DMS79 treated with DMSO at 0.1 percent for 48 hours (cell line): Measurements from ENCODE around the gene FCHSD2.
"Not testable (repeated sequence)": the region's sequence is repeated elsewhere in the genome, so short reads cannot be mapped to it uniquely, and the experiment has no call there.

Experiments used
- DNase-seq: peaks from one replicate; lab custom pipeline; 2025; lab: John Stamatoyannopoulos, UW

Gene FCHSD2

DNA sequence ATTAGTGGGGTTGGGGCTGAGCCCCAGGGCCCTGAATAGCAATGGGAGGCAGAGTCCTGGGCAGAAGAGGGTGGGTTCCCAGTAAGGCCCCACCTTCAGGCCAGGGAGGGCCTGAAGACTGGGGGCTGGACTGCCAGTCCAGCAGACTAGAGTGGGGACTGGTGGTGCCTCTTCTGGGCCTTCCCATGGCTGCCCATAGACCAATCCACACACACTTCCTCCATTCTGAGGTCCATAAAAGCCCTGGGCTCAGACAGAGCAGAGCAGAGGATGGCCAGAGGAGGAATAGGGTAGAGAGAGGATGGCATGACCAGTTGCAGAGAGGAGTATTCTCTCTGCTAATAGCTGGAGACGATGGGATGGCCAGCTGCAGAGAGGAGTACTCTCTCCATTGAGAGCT, 216.0 kb downstream of the FCHSD2 start:
- no peak for DNase-seq

DNA sequence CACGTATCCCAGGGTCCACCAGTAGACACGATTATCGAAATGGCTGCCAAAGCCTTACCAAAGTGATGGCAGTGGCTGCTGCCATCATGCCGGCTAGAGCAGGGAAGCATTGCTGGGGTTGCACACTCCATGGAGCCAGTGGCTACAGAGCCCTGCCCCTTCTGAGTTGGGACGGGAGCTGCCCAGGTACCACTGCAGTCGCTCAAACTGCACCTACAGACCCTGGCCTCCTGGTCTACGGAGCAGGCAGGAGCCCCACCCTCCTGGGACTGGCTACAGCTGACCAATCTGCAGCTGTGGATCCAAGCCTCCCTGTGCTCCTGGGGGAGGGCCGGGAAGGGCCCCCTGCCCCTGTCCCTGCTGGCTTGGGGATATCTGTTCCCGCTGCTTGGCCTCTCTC, 216.5 kb downstream of the FCHSD2 start:
- DNase-seq: no peak

DNA sequence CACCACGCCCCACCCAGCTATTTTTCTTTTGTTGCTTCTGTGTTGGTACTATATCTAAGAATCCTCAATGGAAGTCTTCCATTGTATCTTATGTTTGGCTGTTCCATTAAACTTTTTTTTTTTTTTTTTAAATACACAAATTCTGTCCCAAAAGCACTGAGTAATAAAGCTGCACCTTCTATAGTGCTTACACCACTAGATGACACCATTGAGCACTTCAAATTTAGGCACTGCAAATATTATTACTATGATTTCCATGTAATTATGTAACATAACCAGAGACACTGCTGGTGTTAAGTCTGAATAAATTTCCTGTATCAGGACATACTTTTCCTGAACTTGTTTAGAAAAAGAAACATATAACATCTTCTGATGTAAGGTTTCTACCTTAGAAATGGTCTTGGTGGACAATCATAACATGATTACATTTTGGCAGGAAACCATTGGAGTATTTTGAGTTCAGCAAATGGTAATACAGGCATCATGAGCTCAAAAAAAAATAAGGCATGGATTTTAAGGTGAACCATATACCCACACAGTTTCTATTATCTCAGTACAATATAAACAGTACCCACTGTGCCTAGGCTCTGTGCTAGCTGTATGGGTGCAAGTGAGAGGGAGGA, 217.4 kb downstream of the FCHSD2 start:
- no peak for DNase-seq

- DNase-seq: no peak
Measured at GRCh38 chr11:72921028-72921716, 220.9 kb downstream of the FCHSD2 start.

DNA sequence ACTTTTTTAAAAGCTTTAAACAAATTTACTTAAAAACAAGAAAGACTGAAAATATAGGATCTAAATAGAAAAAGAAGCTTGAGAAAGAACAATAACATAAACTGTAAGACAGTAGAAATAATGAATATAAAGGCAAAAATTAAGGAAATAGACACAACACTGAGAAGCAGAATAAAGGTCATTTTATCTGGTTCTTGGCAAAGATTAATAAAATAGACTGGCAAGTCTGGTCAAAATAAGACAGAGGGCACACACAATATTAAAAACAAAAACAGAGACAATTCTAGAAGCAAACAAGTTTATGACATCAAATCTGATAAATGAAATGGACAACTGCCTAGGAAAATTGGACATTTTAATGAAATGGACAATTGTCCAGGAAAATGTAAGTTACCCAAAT, 222.1 kb downstream of the FCHSD2 start:
- no peak for DNase-seq

GRCh38 chr11:72918851-72919250, 223.3 kb downstream of the FCHSD2 start:
- no peak for DNase-seq

DNA sequence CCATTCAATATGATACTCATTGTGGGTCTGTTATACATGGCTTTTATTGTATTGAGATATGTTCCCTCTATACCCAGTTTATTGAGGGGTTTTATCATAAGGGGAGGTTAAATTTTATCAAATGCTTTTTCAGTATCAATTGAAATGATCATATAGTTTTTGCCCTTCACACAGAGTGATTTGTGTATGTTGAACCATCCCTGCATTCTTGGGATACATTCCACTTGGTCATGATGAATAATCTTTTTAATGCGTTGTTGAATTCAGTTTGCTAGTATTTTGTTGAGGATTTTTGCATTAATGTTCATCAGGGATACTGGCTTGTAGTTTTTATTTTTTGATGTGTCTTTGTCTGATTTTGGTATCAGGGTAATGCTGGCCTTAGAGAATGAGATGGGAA, 229.9 kb downstream of the FCHSD2 start:
- DNase-seq: no peak

GRCh38 chr11:72909558-72910388, 232.3 kb downstream of the FCHSD2 start:
- DNase-seq: not testable (repeated sequence)

- no peak for DNase-seq
Measured at GRCh38 chr11:72908032-72908676, 234.0 kb downstream of the FCHSD2 start.

DNA sequence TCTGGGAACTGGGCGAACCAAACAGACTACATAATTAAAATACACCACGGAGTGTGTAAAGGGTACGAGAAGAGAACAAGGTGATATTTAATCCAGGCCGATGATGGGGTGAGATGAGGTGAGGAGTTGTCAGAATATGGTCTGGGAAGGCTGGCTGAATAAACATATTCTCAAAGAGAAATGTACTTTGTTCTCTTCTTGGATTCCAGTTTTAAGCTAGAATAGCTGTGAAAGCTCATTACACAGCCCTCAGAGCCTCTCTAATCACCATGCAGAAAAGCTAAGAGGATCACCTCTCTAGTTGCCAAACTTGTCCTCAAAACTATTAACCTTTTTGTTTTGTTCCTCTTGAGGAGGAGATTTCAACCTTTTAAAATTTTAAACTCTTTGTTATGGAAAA, 238.1 kb downstream of the FCHSD2 start:
- DNase-seq: no peak

DNA sequence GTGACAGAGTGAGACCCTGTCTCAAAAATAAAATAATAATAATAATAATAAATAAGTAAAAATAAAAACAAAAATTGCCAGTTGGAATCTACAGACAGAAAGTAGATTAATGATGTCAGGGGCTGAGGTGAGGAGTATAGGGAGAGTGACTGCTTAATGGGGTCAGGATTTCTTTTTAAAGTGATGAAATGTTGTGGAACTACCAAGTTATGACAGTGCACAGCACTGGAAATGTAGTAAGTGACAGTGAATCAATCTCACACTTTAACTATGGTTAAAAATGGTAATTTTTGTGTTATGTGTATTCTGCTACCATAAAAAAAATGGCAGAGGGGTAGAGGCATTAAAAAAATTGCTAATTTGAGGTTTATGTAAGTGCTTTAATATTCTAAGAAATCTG, 240.7 kb downstream of the FCHSD2 start:
- no peak for DNase-seq

- no peak for DNase-seq
Measured at GRCh38 chr11:72900013-72900412, 242.1 kb downstream of the FCHSD2 start.

DNA sequence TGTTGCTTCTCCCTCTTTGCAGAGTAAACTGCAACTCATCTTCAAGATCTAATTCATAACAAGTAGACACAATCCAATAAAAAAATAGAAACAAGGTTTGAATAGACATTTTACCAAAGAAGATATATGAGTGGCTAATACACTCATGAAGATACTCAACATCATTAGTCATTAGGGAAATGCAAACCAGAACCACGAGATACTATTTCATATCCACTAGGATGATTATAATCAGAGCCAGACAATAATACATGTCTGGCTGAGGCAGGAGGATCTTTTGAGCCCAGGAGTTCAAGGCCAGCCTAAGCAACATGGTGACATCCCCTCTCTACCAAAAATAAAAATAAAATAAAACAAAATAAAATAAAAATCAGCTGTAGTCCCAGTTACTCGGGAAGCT, 242.9 kb downstream of the FCHSD2 start:
- no peak for DNase-seq

DNA sequence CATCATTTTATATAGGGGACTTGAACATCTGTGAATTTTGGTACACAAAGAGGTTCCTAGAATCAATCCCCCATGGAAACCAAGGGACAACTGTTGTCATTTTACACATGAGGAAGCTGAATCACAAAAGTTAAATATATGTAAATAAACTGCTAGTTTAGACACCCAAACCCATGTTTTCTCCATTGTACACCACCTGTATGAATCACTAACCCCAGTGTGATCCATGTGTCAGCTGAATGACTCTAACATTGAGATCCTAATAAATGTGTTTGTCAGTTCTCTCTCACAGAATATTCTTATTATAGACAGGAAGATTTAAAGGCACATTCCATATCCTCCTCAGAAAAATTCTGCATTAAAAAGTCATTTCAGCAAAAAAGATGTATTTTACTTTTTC, 244.6 kb downstream of the FCHSD2 start:
- no peak for DNase-seq

GRCh38 chr11:72896431-72896830, 245.7 kb downstream of the FCHSD2 start:
- DNase-seq: no peak

DNA sequence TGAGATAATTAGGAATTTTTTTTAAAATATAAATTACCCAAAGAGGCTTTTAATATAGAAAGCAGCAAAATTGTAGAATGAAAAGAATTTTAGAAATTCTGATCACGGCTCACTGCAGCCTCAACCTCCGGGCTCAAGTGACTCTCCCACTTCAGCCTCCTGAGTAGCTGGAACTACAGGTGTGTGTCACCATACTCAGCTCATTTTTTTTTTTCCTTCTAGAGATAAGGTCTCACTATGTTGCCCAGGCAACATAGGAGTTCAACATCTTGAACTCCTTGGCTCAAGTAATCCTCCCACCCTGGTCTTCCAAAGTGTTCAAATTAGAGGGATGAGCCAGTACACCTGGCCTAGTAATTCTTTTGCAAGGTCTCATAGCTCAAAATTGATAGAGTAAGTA, 251.2 kb downstream of the FCHSD2 start:
- no peak for DNase-seq

DNA sequence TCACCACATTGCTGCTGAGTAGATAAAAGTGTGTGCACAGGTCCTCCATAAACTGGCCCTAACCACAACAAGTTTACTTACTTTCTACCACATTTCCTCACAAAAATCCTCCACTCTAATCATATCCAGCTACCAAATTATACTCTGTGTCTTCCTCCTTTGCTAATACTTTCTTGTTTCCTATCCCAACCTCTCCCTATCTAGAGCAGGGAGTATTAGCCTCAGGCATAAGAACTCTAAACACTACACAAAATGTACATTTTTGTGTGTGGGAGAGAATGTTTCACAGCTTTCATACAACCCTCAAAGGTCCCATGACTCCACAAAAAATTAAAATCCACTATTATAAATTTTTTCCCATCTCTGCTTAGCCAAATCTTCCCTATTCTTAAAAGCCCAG, 255.5 kb downstream of the FCHSD2 start:
- DNase-seq: no peak

GRCh38 chr11:72885749-72886609, 256.1 kb downstream of the FCHSD2 start:
- DNase-seq: no peak

DNA sequence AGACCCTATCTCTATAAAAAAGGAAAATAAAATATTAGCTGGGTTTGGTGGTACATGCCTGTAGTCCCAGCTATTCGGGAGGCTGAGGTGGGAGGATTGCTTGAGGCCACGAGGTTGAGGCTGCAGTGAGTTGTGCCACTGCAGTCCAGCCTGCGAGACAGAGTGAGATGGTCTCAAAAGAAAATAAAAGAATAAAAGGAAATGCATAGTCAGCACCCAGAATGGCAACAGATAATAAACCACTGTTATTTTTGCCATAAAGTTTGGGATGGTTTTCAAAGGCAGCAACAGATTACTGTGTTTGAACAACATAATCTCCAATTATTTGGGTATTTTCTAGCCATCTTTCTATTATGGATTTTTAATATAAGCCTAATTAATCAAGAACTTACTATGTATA, 266.0 kb downstream of the FCHSD2 start:
- no peak for DNase-seq

DNA sequence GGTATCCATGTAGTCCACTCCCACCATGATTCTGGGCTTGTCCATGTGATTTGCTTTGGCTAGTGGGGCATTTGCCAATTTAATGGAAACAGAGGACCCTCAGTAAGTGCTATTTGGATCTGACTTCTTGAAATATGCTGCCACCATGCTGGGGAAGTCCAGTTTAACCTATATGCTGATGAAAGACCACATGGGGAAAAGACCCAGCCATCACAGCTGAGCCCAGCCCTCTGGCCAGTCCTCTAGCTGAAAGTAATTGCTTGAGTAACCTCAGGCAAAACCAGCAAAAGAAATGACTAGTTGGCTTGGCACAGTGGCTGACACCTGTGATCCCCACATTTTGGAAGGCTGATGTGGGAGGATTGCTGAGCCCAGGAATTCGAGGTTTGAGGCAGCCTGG, 266.4 kb downstream of the FCHSD2 start:
- no peak for DNase-seq

GRCh38 chr11:72872012-72872411, 270.1 kb downstream of the FCHSD2 start:
- DNase-seq: no peak

GRCh38 chr11:72871119-72871518, 271.0 kb downstream of the FCHSD2 start:
- DNase-seq: no peak
